HEK293 (cell line): ENCODE results near the gene CARNS1.
"Not testable (repeated sequence)": the region's sequence is repeated elsewhere in the genome, so short reads cannot be mapped to it uniquely, and the experiment has no call there.

Source experiments
- CTCF ChIA-PET: fragments of 350-600 bp; formaldehyde crosslinking; extraction: SDS; loops from one replicate; lab custom pipeline; 2021; ENCODE audit warnings: antibody characterized with exemption; lab: Yijun Ruan, JAX
- POLR2A ChIA-PET: fragments of 300-600 bp; formaldehyde crosslinking; extraction: SDS; loops from one replicate; lab custom pipeline; 2020; ENCODE audit warnings: antibody characterized with exemption, inconsistent platforms; lab: Yijun Ruan, JAX
- H3K27ac ChIP-seq: fragments of 200-500 bp; sonication (Bioruptor generic); 2 replicates; pipeline ENCODE4 v1.5.1; 2014; ENCODE audit warnings: low read depth, low read length, control low read depth, inconsistent platforms; ENCODE audit errors: extremely low read depth
- H3K36me3 ChIP-seq, 2 experiments: fragments of 200-500 bp in 1 of 2; sonication (Bioruptor generic) in 1 of 2; 1 replicate in 1 of 2; 2 replicates in 1 of 2; pipeline ENCODE4 v1.5.1; 2014 to 2017; ENCODE audit warnings: inconsistent platforms in 2 of 2, low read length in 2 of 2; ENCODE audit not compliant: control insufficient read depth in 2 of 2, insufficient read depth in 1 of 2
- H3K4me1 ChIP-seq: fragments of 200-500 bp; sonication (Bioruptor generic); 2 replicates; pipeline ENCODE4 v1.5.1; 2014; ENCODE audit warnings: mild to moderate bottlenecking, low read length, inconsistent platforms; ENCODE audit not compliant: control insufficient read depth, insufficient read depth
- H3K4me3 ChIP-seq: 2 replicates; pipeline ENCODE4 v1.5.1; 2011; ENCODE audit warnings: low read depth, mild to moderate bottlenecking, control low read depth, low read length, moderate library complexity
- H3K9me3 ChIP-seq: fragments of 200-500 bp; sonication (Bioruptor generic); 2 replicates; pipeline ENCODE4 v1.5.1; 2014; ENCODE audit warnings: low read depth, low read length, inconsistent platforms; ENCODE audit not compliant: control insufficient read depth, insufficient read depth
- GLIS2 ChIP-seq: fragments of 450-650 bp; formaldehyde crosslinking; IDR thresholded peaks from 2 replicates; pipeline ENCODE4 v1.5.1; 2016; ENCODE audit warnings: missing biosample characterization, missing genetic modification characterization
- KLF10 ChIP-seq: fragments of 450-650 bp; IDR thresholded peaks from 2 replicates; pipeline ENCODE4 v1.5.1; 2018; ENCODE audit warnings: missing biosample characterization, mild to moderate bottlenecking, missing genetic modification characterization
- SCRT1 ChIP-seq: fragments of 450-650 bp; formaldehyde crosslinking; IDR thresholded peaks from 2 replicates; pipeline ENCODE4 v1.5.1; 2016; ENCODE audit warnings: missing biosample characterization, missing genetic modification characterization, borderline replicate concordance
- SP7 ChIP-seq: fragments of 450-650 bp; formaldehyde crosslinking; IDR thresholded peaks from 2 replicates; pipeline ENCODE4 v1.5.1; 2016; ENCODE audit warnings: missing biosample characterization, missing genetic modification characterization
- ZNF121 ChIP-seq: fragments of 450-650 bp; formaldehyde crosslinking; IDR thresholded peaks from 2 replicates; pipeline ENCODE4 v1.5.1; 2016; ENCODE audit warnings: missing biosample characterization, missing genetic modification characterization
- ZNF24 ChIP-seq: fragments of 450-650 bp; formaldehyde crosslinking; IDR thresholded peaks from 2 replicates; pipeline ENCODE4 v1.5.1; 2016; ENCODE audit warnings: missing biosample characterization, missing genetic modification characterization
- ZNF350 ChIP-seq: fragments of 450-650 bp; formaldehyde crosslinking; IDR thresholded peaks from 2 replicates; pipeline ENCODE4 v1.5.0; 2017; ENCODE audit warnings: missing biosample characterization, mild to moderate bottlenecking, missing genetic modification characterization
- ZNF629 ChIP-seq: fragments of 450-650 bp; formaldehyde crosslinking; IDR thresholded peaks from 2 replicates; pipeline ENCODE4 v1.5.1; 2017; ENCODE audit warnings: missing biosample characterization, missing genetic modification characterization
- TF ChIP-seq, protein P1 (sequence below): fragments of 450-650 bp; formaldehyde crosslinking; IDR thresholded peaks from 2 replicates; pipeline ENCODE4 v1.5.1; 2016; ENCODE audit warnings: missing biosample characterization, missing genetic modification characterization
- TF ChIP-seq, protein P2 (sequence below): fragments of 450-650 bp; formaldehyde crosslinking; IDR thresholded peaks from 2 replicates; pipeline ENCODE4 v1.5.1; 2016; ENCODE audit warnings: missing biosample characterization, missing genetic modification characterization
- TF ChIP-seq, protein P3 (sequence below): fragments of 450-650 bp; formaldehyde crosslinking; IDR thresholded peaks from 2 replicates; pipeline ENCODE4 v1.5.1; 2016; ENCODE audit warnings: missing biosample characterization, missing genetic modification characterization
- TF ChIP-seq, protein P4 (sequence below): fragments of 450-650 bp; formaldehyde crosslinking; IDR thresholded peaks from 2 replicates; pipeline ENCODE4 v1.5.1; 2016; ENCODE audit warnings: missing biosample characterization, missing genetic modification characterization, low read depth
- TF ChIP-seq, protein P5 (sequence below): fragments of 450-650 bp; formaldehyde crosslinking; IDR thresholded peaks from 2 replicates; pipeline ENCODE4 v1.5.1; 2017; ENCODE audit warnings: missing biosample characterization, missing genetic modification characterization

The CARNS1 gene

DNA sequence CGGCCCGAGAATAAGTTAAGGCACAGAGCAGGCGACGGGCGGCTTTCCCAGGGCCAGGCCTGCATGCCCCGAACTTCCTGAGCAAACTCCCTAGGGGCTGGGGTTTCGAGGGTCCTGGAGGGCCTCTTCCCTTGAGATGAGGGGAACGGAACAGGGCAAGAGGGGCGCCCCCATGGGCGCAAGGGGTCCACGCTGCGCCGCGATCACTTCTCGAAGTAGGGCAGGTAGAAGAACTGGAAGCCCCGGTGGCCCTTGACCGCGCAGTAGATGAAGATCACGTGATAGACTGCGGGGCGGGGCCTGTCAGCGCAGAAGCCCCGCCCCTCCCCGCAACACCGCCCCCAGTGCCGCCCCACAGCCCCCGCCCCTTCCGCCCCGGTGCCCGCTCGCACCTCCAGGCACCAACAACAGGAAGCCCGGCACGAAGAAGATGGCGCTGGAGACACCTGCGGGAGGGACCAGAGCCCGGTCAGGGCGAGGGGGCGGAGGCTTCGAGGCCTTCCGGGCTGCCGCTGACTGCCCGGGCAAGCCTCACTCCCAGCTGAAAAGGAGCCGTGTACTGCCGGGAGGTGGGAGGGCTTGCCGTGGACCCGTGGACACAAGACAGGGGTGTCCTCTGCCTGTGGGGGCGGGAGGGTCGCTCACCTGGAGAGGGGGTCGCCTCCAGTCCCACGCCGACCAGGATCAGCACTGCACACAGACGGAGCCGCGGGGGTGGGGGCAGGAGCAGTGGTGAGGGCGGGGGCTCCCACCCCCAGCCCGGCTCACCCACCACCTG lies 49.1 kb downstream of the CARNS1 start (continued):
- TF ChIP-seq, protein P1, sequence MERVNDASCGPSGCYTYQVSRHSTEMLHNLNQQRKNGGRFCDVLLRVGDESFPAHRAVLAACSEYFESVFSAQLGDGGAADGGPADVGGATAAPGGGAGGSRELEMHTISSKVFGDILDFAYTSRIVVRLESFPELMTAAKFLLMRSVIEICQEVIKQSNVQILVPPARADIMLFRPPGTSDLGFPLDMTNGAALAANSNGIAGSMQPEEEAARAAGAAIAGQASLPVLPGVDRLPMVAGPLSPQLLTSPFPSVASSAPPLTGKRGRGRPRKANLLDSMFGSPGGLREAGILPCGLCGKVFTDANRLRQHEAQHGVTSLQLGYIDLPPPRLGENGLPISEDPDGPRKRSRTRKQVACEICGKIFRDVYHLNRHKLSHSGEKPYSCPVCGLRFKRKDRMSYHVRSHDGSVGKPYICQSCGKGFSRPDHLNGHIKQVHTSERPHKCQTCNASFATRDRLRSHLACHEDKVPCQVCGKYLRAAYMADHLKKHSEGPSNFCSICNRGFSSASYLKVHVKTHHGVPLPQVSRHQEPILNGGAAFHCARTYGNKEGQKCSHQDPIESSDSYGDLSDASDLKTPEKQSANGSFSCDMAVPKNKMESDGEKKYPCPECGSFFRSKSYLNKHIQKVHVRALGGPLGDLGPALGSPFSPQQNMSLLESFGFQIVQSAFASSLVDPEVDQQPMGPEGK (tag by site-specific recombination), result peak; percentile 88
- TF ChIP-seq, protein P2, sequence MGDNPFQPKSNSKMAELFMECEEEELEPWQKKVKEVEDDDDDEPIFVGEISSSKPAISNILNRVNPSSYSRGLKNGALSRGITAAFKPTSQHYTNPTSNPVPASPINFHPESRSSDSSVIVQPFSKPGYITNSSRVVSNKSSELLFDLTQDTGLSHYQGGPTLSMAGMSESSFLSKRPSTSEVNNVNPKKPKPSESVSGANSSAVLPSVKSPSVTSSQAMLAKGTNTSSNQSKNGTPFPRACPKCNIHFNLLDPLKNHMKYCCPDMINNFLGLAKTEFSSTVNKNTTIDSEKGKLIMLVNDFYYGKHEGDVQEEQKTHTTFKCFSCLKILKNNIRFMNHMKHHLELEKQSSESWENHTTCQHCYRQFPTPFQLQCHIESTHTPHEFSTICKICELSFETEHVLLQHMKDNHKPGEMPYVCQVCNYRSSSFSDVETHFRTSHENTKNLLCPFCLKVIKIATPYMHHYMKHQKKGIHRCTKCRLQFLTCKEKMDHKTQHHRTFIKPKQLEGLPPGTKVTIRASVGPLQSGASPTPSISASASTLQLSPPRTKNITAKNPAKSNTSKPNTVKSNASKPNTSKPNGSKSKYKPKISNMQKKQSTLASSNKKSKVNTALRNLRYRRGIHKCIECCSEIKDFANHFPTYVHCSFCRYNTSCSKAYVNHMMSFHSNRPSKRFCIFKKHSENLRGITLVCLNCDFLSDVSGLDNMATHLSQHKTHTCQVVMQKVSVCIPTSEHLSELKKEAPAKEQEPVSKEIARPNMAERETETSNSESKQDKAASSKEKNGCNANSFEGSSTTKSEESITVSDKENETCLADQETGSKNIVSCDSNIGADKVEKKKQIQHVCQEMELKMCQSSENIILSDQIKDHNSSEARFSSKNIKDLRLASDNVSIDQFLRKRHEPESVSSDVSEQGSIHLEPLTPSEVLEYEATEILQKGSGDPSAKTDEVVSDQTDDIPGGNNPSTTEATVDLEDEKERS (tag by site-specific recombination), result no peak

DNA sequence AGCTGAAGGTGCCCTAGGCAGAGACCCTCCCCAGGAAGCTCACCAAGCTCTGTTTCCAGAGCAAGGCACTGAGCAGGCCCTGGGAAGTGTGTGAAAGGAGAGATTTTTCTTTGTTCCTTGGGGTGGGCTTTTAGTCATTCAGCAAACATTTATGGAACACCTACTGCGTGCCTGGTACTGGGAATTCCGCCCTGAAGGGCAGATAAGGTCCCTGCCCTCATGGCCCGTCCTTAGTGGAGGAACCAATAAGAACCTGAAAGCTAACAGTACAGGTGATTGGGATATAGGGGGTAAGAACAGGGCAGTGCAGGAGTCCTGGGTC lies 49.7 kb downstream of the CARNS1 start:
- peak overlapping the region; percentile 74 for H3K4me3 ChIP-seq
- TF ChIP-seq KLF10 (tag by site-specific recombination) (no peak), GLIS2 (tag by site-specific recombination) (0 out of 2 replicates have a peak, but pooled peaks have one; percentile 65)
- no peaks in the 10 kb centered on the region for H3K9me3 ChIP-seq
- ChIA-PET POLR2A (interaction anchor here (0.6 to 1.6 kb wide), 11 partner anchors 18 to 725 kb away, joined by 3 to 9 read pairs (median 4); partner anchors contain the start of genes AIP, PPP1CA and RAD9A), CTCF (interaction anchor here (0.5 to 1.7 kb wide), 8 partner anchors 15 to 203 kb away, joined by 3 to 7 read pairs (median 4); partner anchors contain the start of gene PPP1CA)
- H3K27ac ChIP-seq, result peak overlapping the region; percentile 61; the same call in 1 of the 2 replicates
- no peaks in the 10 kb centered on the region for H3K36me3 ChIP-seq
- no peaks in the 10 kb centered on the region; the same call in 1 of the 2 replicates for H3K4me1 ChIP-seq

DNA sequence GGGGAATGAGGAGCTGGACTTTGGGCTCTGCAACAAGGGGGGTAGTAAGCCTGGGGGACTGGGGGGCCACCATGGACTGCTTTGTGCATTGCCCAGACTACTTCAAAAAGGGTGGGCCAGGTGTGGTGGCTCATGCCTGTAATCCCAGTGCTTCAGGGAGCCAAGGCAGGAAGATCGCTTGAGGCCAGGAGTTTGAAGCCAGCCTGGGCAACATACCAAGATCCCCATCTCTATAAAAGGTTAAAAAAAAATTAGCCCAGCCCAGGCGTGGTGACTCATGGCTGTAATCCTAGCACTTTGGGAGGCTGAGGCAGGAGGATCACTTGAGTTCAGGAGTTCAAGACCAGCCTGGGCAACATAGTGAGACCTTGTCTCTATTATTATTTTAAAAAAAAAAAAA lies 50.1 kb downstream of the CARNS1 start:
- peak overlapping the region; percentile 74 for H3K4me3 ChIP-seq
- H3K9me3 ChIP-seq, H3K4me1 ChIP-seq, H3K36me3 ChIP-seq, H3K27ac ChIP-seq: not testable (repeated sequence)
- TF ChIP-seq ZNF121 (peak; percentile 55; the same call in 1 of the 2 replicates), SP7 (tag by site-specific recombination) (0 out of 2 replicates have a peak, but pooled peaks have one; percentile 35), ZNF24 (tag by site-specific recombination) (peak; percentile 31; the same call in 1 of the 2 replicates), ZNF629 (tag by site-specific recombination) (0 out of 2 replicates have a peak, but pooled peaks have one; percentile 20)
- TF ChIP-seq, protein P3, sequence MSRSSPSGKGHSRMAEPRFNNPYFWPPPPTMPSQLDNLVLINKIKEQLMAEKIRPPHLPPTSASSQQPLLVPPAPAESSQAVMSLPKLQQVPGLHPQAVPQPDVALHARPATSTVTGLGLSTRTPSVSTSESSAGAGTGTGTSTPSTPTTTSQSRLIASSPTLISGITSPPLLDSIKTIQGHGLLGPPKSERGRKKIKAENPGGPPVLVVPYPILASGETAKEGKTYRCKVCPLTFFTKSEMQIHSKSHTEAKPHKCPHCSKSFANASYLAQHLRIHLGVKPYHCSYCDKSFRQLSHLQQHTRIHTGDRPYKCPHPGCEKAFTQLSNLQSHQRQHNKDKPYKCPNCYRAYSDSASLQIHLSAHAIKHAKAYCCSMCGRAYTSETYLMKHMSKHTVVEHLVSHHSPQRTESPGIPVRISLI, result 0 out of 2 replicates have a peak, but pooled peaks have one; percentile 48
- POLR2A ChIA-PET, result interaction anchor here (0.6 to 1.6 kb wide), 10 partner anchors 21 to 724 kb away, joined by 3 to 9 read pairs (median 4); partner anchors contain the start of genes PPP1CA and RAD9A
- CTCF ChIA-PET, result interaction anchor here (0.5 to 1.7 kb wide), 6 partner anchors 23 to 203 kb away, joined by 3 to 7 read pairs (median 4); partner anchors contain the start of gene PPP1CA

DNA sequence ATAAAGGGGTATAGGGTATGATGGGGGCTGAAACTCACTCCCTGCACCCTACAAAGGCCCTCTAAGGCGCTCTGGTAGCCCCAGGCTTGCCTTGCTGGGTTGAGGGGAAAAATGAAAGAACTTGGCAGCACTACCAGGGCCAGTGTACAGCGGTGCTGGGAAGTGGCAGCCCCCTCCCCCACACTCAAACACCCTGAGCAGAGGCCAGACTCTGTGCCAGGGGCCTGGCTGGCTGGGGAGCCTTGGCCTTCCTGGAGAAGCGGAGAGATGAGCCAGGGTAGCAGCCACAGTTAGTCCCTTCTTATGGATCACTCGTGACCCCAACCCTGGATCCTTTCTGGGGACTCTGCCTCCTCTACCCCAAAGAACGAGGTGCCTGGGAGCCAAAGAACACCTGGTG lies 50.9 kb downstream of the CARNS1 start:
- Histone ChIP-seq H3K4me1 (no peaks in the 10 kb centered on the region; the same call in 1 of the 2 replicates), H3K9me3 (no peaks in the 10 kb centered on the region), H3K4me3 (no peak overlapping the region), H3K36me3 (no peaks in the 10 kb centered on the region), H3K27ac (no peak overlapping the region)
- TF ChIP-seq, protein P4, sequence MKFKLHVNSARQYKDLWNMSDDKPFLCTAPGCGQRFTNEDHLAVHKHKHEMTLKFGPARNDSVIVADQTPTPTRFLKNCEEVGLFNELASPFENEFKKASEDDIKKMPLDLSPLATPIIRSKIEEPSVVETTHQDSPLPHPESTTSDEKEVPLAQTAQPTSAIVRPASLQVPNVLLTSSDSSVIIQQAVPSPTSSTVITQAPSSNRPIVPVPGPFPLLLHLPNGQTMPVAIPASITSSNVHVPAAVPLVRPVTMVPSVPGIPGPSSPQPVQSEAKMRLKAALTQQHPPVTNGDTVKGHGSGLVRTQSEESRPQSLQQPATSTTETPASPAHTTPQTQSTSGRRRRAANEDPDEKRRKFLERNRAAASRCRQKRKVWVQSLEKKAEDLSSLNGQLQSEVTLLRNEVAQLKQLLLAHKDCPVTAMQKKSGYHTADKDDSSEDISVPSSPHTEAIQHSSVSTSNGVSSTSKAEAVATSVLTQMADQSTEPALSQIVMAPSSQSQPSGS (tag by site-specific recombination), result no peak
- TF ChIP-seq, protein P5, sequence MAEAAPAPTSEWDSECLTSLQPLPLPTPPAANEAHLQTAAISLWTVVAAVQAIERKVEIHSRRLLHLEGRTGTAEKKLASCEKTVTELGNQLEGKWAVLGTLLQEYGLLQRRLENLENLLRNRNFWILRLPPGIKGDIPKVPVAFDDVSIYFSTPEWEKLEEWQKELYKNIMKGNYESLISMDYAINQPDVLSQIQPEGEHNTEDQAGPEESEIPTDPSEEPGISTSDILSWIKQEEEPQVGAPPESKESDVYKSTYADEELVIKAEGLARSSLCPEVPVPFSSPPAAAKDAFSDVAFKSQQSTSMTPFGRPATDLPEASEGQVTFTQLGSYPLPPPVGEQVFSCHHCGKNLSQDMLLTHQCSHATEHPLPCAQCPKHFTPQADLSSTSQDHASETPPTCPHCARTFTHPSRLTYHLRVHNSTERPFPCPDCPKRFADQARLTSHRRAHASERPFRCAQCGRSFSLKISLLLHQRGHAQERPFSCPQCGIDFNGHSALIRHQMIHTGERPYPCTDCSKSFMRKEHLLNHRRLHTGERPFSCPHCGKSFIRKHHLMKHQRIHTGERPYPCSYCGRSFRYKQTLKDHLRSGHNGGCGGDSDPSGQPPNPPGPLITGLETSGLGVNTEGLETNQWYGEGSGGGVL, result no peak
- no peak for TF ChIP-seq ZNF350
- no peak for TF ChIP-seq SCRT1 (tag by site-specific recombination)
- ChIA-PET CTCF (interaction anchor here (1.2 to 1.7 kb wide), 2 partner anchors 40 to 65 kb away, joined by 6 to 7 read pairs; partner anchors contain the start of gene PPP1CA), POLR2A (interaction anchor here (1.4 kb wide), 1 partner anchor 65 kb away, joined by 9 read pairs; the partner anchor contains the start of gene PPP1CA)
